Brain pericyte (primary cell): Measurements from ENCODE around the gene SHANK1.
"Not testable (repeated sequence)": the region's sequence is repeated elsewhere in the genome, so short reads cannot be mapped to it uniquely, and the experiment has no call there.

Experiments used
- DNase-seq: peaks from one replicate; pipeline ENCODE4 v3.0.0-alpha.2; 2012; ENCODE audit warnings: low read depth, low spot score

The SHANK1 gene

GRCh38 chr19:50719566-50719965 lies at the start of gene SHANK1:
Gene SHANK1, minus strand, starts transcription at chr19:50719802. Its CDS starts 2,883 bp downstream, at chr19:50716919.
- DNase-seq = no peak

GRCh38 chr19:50768277-50768676 lies 48.7 kb upstream of the SHANK1 start:
- DNase-seq = no peak

GRCh38 chr19:50767263-50767662 lies 47.7 kb upstream of the SHANK1 start:
- not testable (repeated sequence) for DNase-seq

- DNase-seq = not testable (repeated sequence)
These were observed 47.1 kb upstream of the SHANK1 start for GRCh38 chr19:50766746-50767145.

GRCh38 chr19:50764409-50764808 lies 44.8 kb upstream of the SHANK1 start:
- no peak for DNase-seq

- not testable (repeated sequence) for DNase-seq
These were observed 43.9 kb upstream of the SHANK1 start for GRCh38 chr19:50763521-50763920.

- not testable (repeated sequence) for DNase-seq
These were observed 41.9 kb upstream of the SHANK1 start for GRCh38 chr19:50761501-50761900.

GRCh38 chr19:50759886-50760285 lies 40.3 kb upstream of the SHANK1 start:
- no peak for DNase-seq

GRCh38 chr19:50759076-50759475 lies 39.5 kb upstream of the SHANK1 start:
- DNase-seq = not testable (repeated sequence)

GRCh38 chr19:50757624-50758023 lies 38.0 kb upstream of the SHANK1 start:
- DNase-seq = not testable (repeated sequence)

GRCh38 chr19:50756244-50756643 lies 36.6 kb upstream of the SHANK1 start:
- not testable (repeated sequence) for DNase-seq

- DNase-seq = no peak
These were observed 34.3 kb upstream of the SHANK1 start for GRCh38 chr19:50753879-50754278.

GRCh38 chr19:50750010-50750409 lies 30.4 kb upstream of the SHANK1 start:
- no peak for DNase-seq

- no peak for DNase-seq
These were observed 29.9 kb upstream of the SHANK1 start for GRCh38 chr19:50749490-50749889.

- not testable (repeated sequence) for DNase-seq
These were observed 27.5 kb upstream of the SHANK1 start for GRCh38 chr19:50747141-50747540.

- DNase-seq = no peak
These were observed 25.6 kb upstream of the SHANK1 start for GRCh38 chr19:50745221-50745620.

- no peak for DNase-seq
These were observed 23.9 kb upstream of the SHANK1 start for GRCh38 chr19:50743537-50743936.

GRCh38 chr19:50741179-50741933 lies 21.8 kb upstream of the SHANK1 start:
- DNase-seq = no peak

GRCh38 chr19:50739914-50740426 lies 20.4 kb upstream of the SHANK1 start:
- DNase-seq = no peak

GRCh38 chr19:50739132-50739913 lies 19.7 kb upstream of the SHANK1 start:
- DNase-seq = no peak

- no peak for DNase-seq
These were observed 16.7 kb upstream of the SHANK1 start for GRCh38 chr19:50736338-50736737.

GRCh38 chr19:50735869-50736268 lies 16.3 kb upstream of the SHANK1 start:
- DNase-seq = no peak

- DNase-seq = no peak
These were observed 10.3 kb upstream of the SHANK1 start for GRCh38 chr19:50729894-50730293.
